ENCODE data around the gene PCLO.

- TF ChIP-seq POLR2A (IDR thresholded peaks at IDR 0.05): no peak
- no peak for TF ChIP-seq CTCF (IDR thresholded peaks at IDR 0.05)
- no peak for TF ChIP-seq EP300 (IDR thresholded peaks at IDR 0.05)
- no peak for TF ChIP-seq POLR2AphosphoS5 (IDR thresholded peaks at IDR 0.05)
Observed at GRCh38 chr7:82732677-82733076, 430.0 kb downstream of the PCLO start.
